SK-N-SH (cell line): Measurements from ENCODE around the gene DAB2IP. TPM values are rescaled to one million over a fixed set of nuclear protein-coding genes. Genes with fewer than 3 reads are reported as not detected.

ENCODE experiments used
- CTCF ChIA-PET: fragments of 300-600, 350-600 bp; formaldehyde crosslinking; extraction: SDS; loops from one replicate; lab custom pipeline; 2021; lab: Yijun Ruan, JAX
- POLR2A ChIA-PET: fragments of 350-600 bp; sonication (Branson Sonifier 250); formaldehyde crosslinking; extraction: SDS; loops from one replicate; lab custom pipeline; 2020; ENCODE audit warnings: antibody characterized with exemption, inconsistent platforms; lab: Yijun Ruan, JAX
- DNase-seq: peaks from one replicate; pipeline ENCODE4 v3.0.0; 2012
- H2AFZ ChIP-seq: fragments of 200-600 bp; sonication (generic); 2 replicates; pipeline ENCODE4 v1.8.1; 2016; ENCODE audit warnings: antibody characterized with exemption, mild to moderate bottlenecking, low read depth
- H3F3A ChIP-seq: fragments of 200-600 bp; sonication (generic); replicated peaks from 2 replicates; pipeline ENCODE3; 2016; ENCODE audit warnings: antibody characterized with exemption, mild to moderate bottlenecking; ENCODE audit not compliant: insufficient read depth
- H3K27ac ChIP-seq, 2 experiments: fragments of 200-500 bp in 1 of 2; fragments of 200-600 bp in 1 of 2; sonication (Bioruptor generic) in 1 of 2; sonication (generic), shearing (Covaris generic) in 1 of 2; 2 replicates each; pipeline versions ENCODE4 v1.5.1 to v1.6.1; 2014 to 2016; ENCODE audit warnings: low read depth in 2 of 2, inconsistent platforms in 1 of 2, low read length in 1 of 2, mild to moderate bottlenecking in 1 of 2, mixed read lengths in 1 of 2
- H3K27me3 ChIP-seq: fragments of 200-600 bp; sonication (generic), shearing (Covaris generic); 2 replicates; pipeline ENCODE4 v1.6.1; 2016; ENCODE audit warnings: mixed run types; ENCODE audit not compliant: insufficient read depth
- H3K36me3 ChIP-seq, 2 experiments: fragments of 200-500 bp in 1 of 2; fragments of 200-600 bp in 1 of 2; sonication (Bioruptor generic) in 1 of 2; sonication (generic) in 1 of 2; replicated peaks in 1 of 2; 2 replicates each; pipeline versions ENCODE3 to v1.5.1; 2014 to 2016; ENCODE audit warnings: low read length in 1 of 2, mild to moderate bottlenecking in 1 of 2; ENCODE audit not compliant: insufficient read depth in 2 of 2, control insufficient read depth in 1 of 2
- H3K4me1 ChIP-seq, 2 experiments: fragments of 200-500 bp in 1 of 2; fragments of 200-600 bp in 1 of 2; sonication (Bioruptor generic) in 1 of 2; sonication (generic), shearing (Covaris generic) in 1 of 2; 2 replicates each; pipeline versions ENCODE4 v1.5.1 to v1.6.1; 2014 to 2016; ENCODE audit warnings: low read depth in 1 of 2, low read length in 1 of 2, mixed run types in 1 of 2; ENCODE audit not compliant: insufficient read depth in 2 of 2, control insufficient read depth in 1 of 2
- H3K4me2 ChIP-seq: fragments of 200-600 bp; sonication (generic), shearing (Covaris generic); 2 replicates; pipeline ENCODE4 v1.6.1; 2017; ENCODE audit warnings: mixed run types
- H3K4me3 ChIP-seq, 2 experiments: fragments of 200-500 bp in 1 of 2; fragments of 200-600 bp in 1 of 2; sonication (Bioruptor generic) in 1 of 2; sonication (generic), shearing (Covaris generic) in 1 of 2; 2 replicates each; pipeline versions ENCODE4 v1.5.1 to v1.8.1; 2014 to 2016; ENCODE audit warnings: low read depth in 2 of 2, inconsistent platforms in 1 of 2, low read length in 1 of 2, mild to moderate bottlenecking in 1 of 2, mixed read lengths in 1 of 2, moderate library complexity in 1 of 2
- H3K79me2 ChIP-seq: fragments of 200-600 bp; sonication (generic); 2 replicates; pipeline ENCODE4 v1.8.1; 2017; ENCODE audit warnings: mild to moderate bottlenecking; ENCODE audit not compliant: insufficient read depth
- H3K9ac ChIP-seq: fragments of 200-600 bp; sonication (generic); 2 replicates; pipeline ENCODE4 v1.6.1; 2017; ENCODE audit warnings: mixed run types
- H3K9me2 ChIP-seq: fragments of 200-600 bp; sonication (generic); 2 replicates; pipeline ENCODE4 v1.6.1; 2017; ENCODE audit warnings: mixed run types
- H3K9me3 ChIP-seq: fragments of 200-600 bp; sonication (generic); 2 replicates; pipeline ENCODE4 v1.6.1; 2017; ENCODE audit warnings: mixed run types, mild to moderate bottlenecking, moderate library complexity
- H4K20me1 ChIP-seq: fragments of 200-600 bp; sonication (generic); 2 replicates; pipeline ENCODE4 v1.6.1; 2017; ENCODE audit warnings: mild to moderate bottlenecking, mixed run types; ENCODE audit not compliant: insufficient read depth
- CHD2 ChIP-seq: fragments of 150-350 bp; IDR thresholded peaks from 2 replicates; pipeline ENCODE4 v1.6.1; 2018; ENCODE audit warnings: low read length; ENCODE audit not compliant: partially characterized antibody
- CTCF ChIP-seq: fragments of 200-600 bp; sonication (generic); IDR thresholded peaks from 2 replicates; pipeline ENCODE4 v1.6.1; 2017; ENCODE audit warnings: antibody characterized with exemption, mild to moderate bottlenecking, moderate library complexity
- FOXJ3 ChIP-seq: sonication (generic); formaldehyde crosslinking; IDR thresholded peaks from 2 replicates; pipeline ENCODE4 v1.5.1; 2020; ENCODE audit warnings: mild to moderate bottlenecking, missing genetic modification reagents
- FOXM1 ChIP-seq: IDR thresholded peaks from 2 replicates; pipeline ENCODE4 v1.4.0; 2012; ENCODE audit warnings: low read depth, mild to moderate bottlenecking
- GABPA ChIP-seq: IDR thresholded peaks from 2 replicates; pipeline ENCODE4 v1.4.0; 2012; ENCODE audit warnings: low read depth, mild to moderate bottlenecking
- GATA2 ChIP-seq: sonication (generic); formaldehyde crosslinking; IDR thresholded peaks from 2 replicates; pipeline ENCODE4 v1.5.0; 2020; ENCODE audit warnings: mild to moderate bottlenecking, missing genetic modification reagents
- MAX ChIP-seq: IDR thresholded peaks from 2 replicates; pipeline ENCODE4 v1.4.0; 2012; ENCODE audit warnings: low read depth
- MEF2A ChIP-seq: IDR thresholded peaks from 2 replicates; pipeline ENCODE4 v1.4.0; 2012; ENCODE audit warnings: low read depth, borderline replicate concordance
- NFIC ChIP-seq: IDR thresholded peaks from 2 replicates; pipeline ENCODE4 v1.4.0; 2012; ENCODE audit warnings: borderline replicate concordance
- NRF1 ChIP-seq: IDR thresholded peaks from 2 replicates; pipeline ENCODE4 v1.6.1; 2012; ENCODE audit warnings: low read depth, mild to moderate bottlenecking, low read length
- PBX3 ChIP-seq: IDR thresholded peaks from 2 replicates; pipeline ENCODE4; 2012
- RCOR1 ChIP-seq: fragments of 150-350 bp; IDR thresholded peaks from 2 replicates; pipeline ENCODE4 v1.6.1; 2017; ENCODE audit warnings: antibody characterized with exemption, low read length
- RFX5 ChIP-seq: IDR thresholded peaks from 2 replicates; pipeline ENCODE4 v1.6.1; 2012; ENCODE audit warnings: mild to moderate bottlenecking, improper control_type of control experiment, low read length
- SIN3A ChIP-seq: IDR thresholded peaks from 2 replicates; pipeline ENCODE4 v1.6.1; 2012; ENCODE audit warnings: low read depth, mild to moderate bottlenecking, low read length, moderate library complexity, borderline replicate concordance
- USF1 ChIP-seq: IDR thresholded peaks from 2 replicates; pipeline ENCODE4 v1.4.0; 2012; ENCODE audit warnings: low read depth, borderline replicate concordance
- ZBTB33 ChIP-seq: IDR thresholded peaks from 2 replicates; pipeline ENCODE4 v1.4.0; 2012; ENCODE audit warnings: low read depth, borderline replicate concordance
- WGBS: methylation state at CpG from one replicate; pipeline ENCODE4 v1.1.6; 2017; ENCODE audit warnings: low lambda C conversion rate; 5-methylcytosine and 5-hydroxymethylcytosine counted together
- polyA plus RNA-seq, 3 experiments: library from polyadenylated mRNA; depleted of rRNA; stranded (reverse); fragments of >200 nt; gene quantifications; 2 replicates each; pipeline ENCODE4 v1.2.3, GENCODE V29; 2012

The DAB2IP gene
- polyA plus RNA-seq, 1 of the 3 experiments (the other 2 are of a cell fraction) = 21.4 TPM

- no peak for TF ChIP-seq CTCF
- no peak for TF ChIP-seq MAX
- no peak for TF ChIP-seq FOXM1
- no peak for TF ChIP-seq NFIC
These were observed 135.1 kb downstream of the DAB2IP start (continued) for GRCh38 chr9:121786543-121786948.

- Histone ChIP-seq H3K4me2 (no peak overlapping the region), H3K4me3 (no peak overlapping the region), H3F3A (peaks cover 10% of the 10 kb centered on the region), H3K79me2 (no peaks in the 10 kb centered on the region), H3K9ac (no peak overlapping the region), H3K9me2 (no peaks in the 10 kb centered on the region), H3K27ac (no peak overlapping the region), H3K27me3 (no peaks in the 10 kb centered on the region), H3K9me3 (no peaks in the 10 kb centered on the region), H2AFZ (no peak overlapping the region), H3K4me1 (peaks cover 0 to 18% of the 10 kb centered on the region in 2 experiments; a peak in 1 of 4 replicates), H3K36me3 (peaks cover 0 to 25% of the 10 kb centered on the region in 2 experiments), H4K20me1 (no peaks in the 10 kb centered on the region)
- TF ChIP-seq CHD2 (no peak), PBX3 (no peak), NRF1 (no peak), SIN3A (no peak)
- 94% methylated on average over 8 of the region's 8 CpGs for WGBS
- ChIA-PET CTCF (interaction anchor here (1.1 to 1.7 kb wide), 3 partner anchors 42 to 100 kb away, joined by 3 to 4 read pairs (median 3); no protein-coding TSS in a partner anchor), POLR2A (no interaction called here)
- DNase-seq = no peak
These were observed 135.6 kb downstream of the DAB2IP start for GRCh38 chr9:121786998-121787422.

GRCh38 chr9:121788686-121789366 is 137.4 kb downstream of the DAB2IP start:
- peaks cover 0 to 4% of the 10 kb centered on the region in 2 experiments; a peak in 1 of 4 replicates for H3K4me1 ChIP-seq
- peaks cover 10% of the 10 kb centered on the region for H3F3A ChIP-seq
- no peak overlapping the region for H3K9ac ChIP-seq
- DNase-seq = no peak
- H3K4me3 ChIP-seq = no peak overlapping the region
- H3K27ac ChIP-seq = no peak overlapping the region
- H2AFZ ChIP-seq = no peak overlapping the region
- 92% methylated on average over 15 of the region's 15 CpGs for WGBS
- H3K79me2 ChIP-seq = no peaks in the 10 kb centered on the region
- POLR2A ChIA-PET = no interaction called here
- H3K9me3 ChIP-seq = no peaks in the 10 kb centered on the region
- no peaks in the 10 kb centered on the region for H3K9me2 ChIP-seq
- H4K20me1 ChIP-seq = no peaks in the 10 kb centered on the region
- no peaks in the 10 kb centered on the region for H3K27me3 ChIP-seq
- CTCF ChIA-PET = interaction anchor here (0.9 to 1.7 kb wide), 3 partner anchors 16 to 93 kb away, joined by 3 to 4 read pairs (median 3); no protein-coding TSS in a partner anchor
- no peak overlapping the region for H3K4me2 ChIP-seq
- H3K36me3 ChIP-seq = peaks cover 0 to 8% of the 10 kb centered on the region in 2 experiments
- TF ChIP-seq GATA2 = no peak
- TF ChIP-seq ZBTB33 = no peak
- TF ChIP-seq RCOR1 = no peak
- no peak for TF ChIP-seq RFX5
- TF ChIP-seq CTCF = no peak
- no peak for TF ChIP-seq NRF1
- no peak for TF ChIP-seq USF1
- TF ChIP-seq FOXJ3 (CRISPR knock-in tag) = no peak
- no peak for TF ChIP-seq GABPA
- TF ChIP-seq MEF2A = no peak
